Keratinocyte (primary cell): ENCODE results near the gene LHX3. TPM values are rescaled to one million over a fixed set of nuclear protein-coding genes. Genes with fewer than 3 reads are reported as not detected.

Experiments used
- DNase-seq: peaks from one replicate; pipeline ENCODE4 v3.0.0-alpha.2; 2011; ENCODE audit warnings: low read depth, missing footprints, low spot score
- FAIRE-seq: peaks from 2 replicates; lab custom pipeline; 2011; peaks lifted over from hg19 to GRCh38; lab: Jason Lieb, UNC
- H2AFZ ChIP-seq: 2 replicates; pipeline ENCODE4 v1.6.0; 2012; ENCODE audit warnings: low read length, control low read depth, inconsistent platforms; ENCODE audit not compliant: control insufficient read depth
- H3K27ac ChIP-seq: 2 replicates; pipeline ENCODE4 v1.5.1; 2011; ENCODE audit warnings: low read length; ENCODE audit not compliant: control insufficient read depth, insufficient read depth
- H3K27me3 ChIP-seq: 3 replicates; pipeline ENCODE4 v1.6.0; 2011; ENCODE audit warnings: low read length; ENCODE audit not compliant: control insufficient read depth, insufficient read depth; ENCODE audit errors: extremely low read depth
- H3K36me3 ChIP-seq, 2 experiments: 2 replicates in 1 of 2; 3 replicates in 1 of 2; pipeline ENCODE4 v1.5.1; 2011; ENCODE audit warnings: low read length in 2 of 2, mild to moderate bottlenecking in 1 of 2; ENCODE audit not compliant: control insufficient read depth in 2 of 2, insufficient read depth in 2 of 2; ENCODE audit errors: extremely low read depth in 1 of 2
- H3K4me1 ChIP-seq: 3 replicates; pipeline ENCODE4 v1.5.1; 2011; ENCODE audit warnings: low read length; ENCODE audit not compliant: control insufficient read depth, insufficient read depth; ENCODE audit errors: extremely low read depth
- H3K4me2 ChIP-seq: 3 replicates; pipeline ENCODE4 v1.6.0; 2011; ENCODE audit warnings: low read depth, low read length; ENCODE audit not compliant: control insufficient read depth, insufficient read depth; ENCODE audit errors: extremely low read depth
- H3K4me3 ChIP-seq, 3 experiments: fragments of 200-600 bp in 1 of 3; sonication (generic) in 1 of 3; 2 replicates in 2 of 3; 3 replicates in 1 of 3; pipeline ENCODE4 v1.5.1; 2011 to 2016; ENCODE audit warnings: low read length in 3 of 3, mild to moderate bottlenecking in 3 of 3, control low read depth in 2 of 3, inconsistent platforms in 1 of 3, low read depth in 1 of 3, mixed read lengths in 1 of 3, mixed run types in 1 of 3, moderate library complexity in 1 of 3; ENCODE audit not compliant: control insufficient read depth in 2 of 3, insufficient read depth in 2 of 3; ENCODE audit errors: extremely low read depth in 1 of 3
- H3K79me2 ChIP-seq: 2 replicates; pipeline ENCODE4 v1.6.0; 2012; ENCODE audit warnings: low read length; ENCODE audit not compliant: control insufficient read depth, insufficient read depth
- H3K9ac ChIP-seq: 3 replicates; pipeline ENCODE4 v1.6.0; 2011; ENCODE audit warnings: low read length; ENCODE audit not compliant: control insufficient read depth, insufficient read depth; ENCODE audit errors: extremely low read depth
- H3K9me1 ChIP-seq: 3 replicates; pipeline ENCODE4 v1.6.0; 2011; ENCODE audit warnings: low read length; ENCODE audit not compliant: control insufficient read depth, insufficient read depth; ENCODE audit errors: extremely low read depth
- H3K9me3 ChIP-seq: 2 replicates; pipeline ENCODE4 v1.5.1; 2012; ENCODE audit warnings: low read depth, low read length; ENCODE audit not compliant: control insufficient read depth
- H4K20me1 ChIP-seq: 3 replicates; pipeline ENCODE4 v1.6.0; 2011; ENCODE audit warnings: low read length; ENCODE audit not compliant: control insufficient read depth, insufficient read depth; ENCODE audit errors: extremely low read depth
- EZH2 ChIP-seq: IDR thresholded peaks from one replicate; pipeline ENCODE4 v1.6.1; 2012; ENCODE audit warnings: inconsistent platforms, mild to moderate bottlenecking, low read length, moderate library complexity
- dilution Hi-C: fragments of 300-500 bp; cut with MboI; formaldehyde crosslinking; loops from one replicate; pipeline ENCODE4 v1.7.0; 2020; ENCODE audit warnings: low sequenced_read_pairs; ENCODE audit not compliant: extremely low pct_ligation_motif_present
- polyA plus RNA-seq, 5 experiments: library from polyadenylated mRNA; depleted of rRNA in 3 of 5; stranded (reverse) in 3 of 5; stranded (forward) in 1 of 5; unstranded in 1 of 5; fragments of >200 nt; gene quantifications; 1 replicate in 1 of 5; 2 replicates in 3 of 5; 3 replicates in 1 of 5; pipeline versions ENCODE4 v1.2.1 to v1.2.3, GENCODE V29; 2011 to 2012; ENCODE audit warnings: missing spikeins in 2 of 5, low read depth in 1 of 5, low replicate concordance in 1 of 5
- TF ChIP-seq, protein P1 (sequence below), 3 experiments: IDR thresholded peaks in 1 of 3; conservative IDR thresholded peaks in 1 of 3; optimal IDR thresholded peaks in 1 of 3; 2 replicates in 2 of 3; 3 replicates in 1 of 3; pipeline versions ENCODE3 to v1.5.1; 2011; ENCODE audit warnings: low read length in 3 of 3, mild to moderate bottlenecking in 3 of 3, moderate library complexity in 2 of 3, control low read depth in 1 of 3, inconsistent platforms in 1 of 3; ENCODE audit not compliant: insufficient read depth in 2 of 3; ENCODE audit errors: extremely low read depth in 1 of 3

The LHX3 gene
- polyA plus RNA-seq, 1 donor (not counting 4 experiments of a cell fraction or from before 2014, with no cell fraction given): not detected

DNA sequence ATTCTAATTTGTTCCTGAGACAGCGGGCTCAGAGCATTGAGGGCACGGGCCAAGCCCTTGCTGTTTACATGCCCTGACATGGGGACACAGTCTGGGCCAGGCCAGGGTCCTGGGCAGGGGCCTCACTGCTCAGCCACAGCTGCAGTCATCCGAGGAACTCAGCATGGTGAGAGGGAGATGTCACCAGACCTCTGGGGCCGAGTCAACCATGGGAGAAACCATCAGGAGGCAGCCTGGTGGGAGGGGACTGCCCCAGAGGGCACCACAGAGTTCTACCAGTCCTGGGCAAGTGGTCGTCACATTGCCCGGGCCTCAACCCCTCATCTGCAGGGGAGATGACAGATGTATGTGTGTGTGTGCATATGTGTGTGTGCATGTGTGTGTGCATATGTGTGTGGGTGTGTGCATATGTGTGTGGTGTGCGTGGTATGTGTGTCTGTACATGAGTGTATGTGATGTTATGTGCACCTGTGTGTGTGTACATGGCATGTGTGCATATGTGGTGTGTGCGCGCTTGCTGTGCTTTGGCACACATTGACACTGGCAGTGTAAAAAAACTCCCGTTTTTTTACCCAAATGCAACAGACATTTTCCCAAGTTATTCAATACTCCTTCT is 43.8 kb downstream of the LHX3 start:
- no peak for TF ChIP-seq EZH2
- TF ChIP-seq, protein P1, sequence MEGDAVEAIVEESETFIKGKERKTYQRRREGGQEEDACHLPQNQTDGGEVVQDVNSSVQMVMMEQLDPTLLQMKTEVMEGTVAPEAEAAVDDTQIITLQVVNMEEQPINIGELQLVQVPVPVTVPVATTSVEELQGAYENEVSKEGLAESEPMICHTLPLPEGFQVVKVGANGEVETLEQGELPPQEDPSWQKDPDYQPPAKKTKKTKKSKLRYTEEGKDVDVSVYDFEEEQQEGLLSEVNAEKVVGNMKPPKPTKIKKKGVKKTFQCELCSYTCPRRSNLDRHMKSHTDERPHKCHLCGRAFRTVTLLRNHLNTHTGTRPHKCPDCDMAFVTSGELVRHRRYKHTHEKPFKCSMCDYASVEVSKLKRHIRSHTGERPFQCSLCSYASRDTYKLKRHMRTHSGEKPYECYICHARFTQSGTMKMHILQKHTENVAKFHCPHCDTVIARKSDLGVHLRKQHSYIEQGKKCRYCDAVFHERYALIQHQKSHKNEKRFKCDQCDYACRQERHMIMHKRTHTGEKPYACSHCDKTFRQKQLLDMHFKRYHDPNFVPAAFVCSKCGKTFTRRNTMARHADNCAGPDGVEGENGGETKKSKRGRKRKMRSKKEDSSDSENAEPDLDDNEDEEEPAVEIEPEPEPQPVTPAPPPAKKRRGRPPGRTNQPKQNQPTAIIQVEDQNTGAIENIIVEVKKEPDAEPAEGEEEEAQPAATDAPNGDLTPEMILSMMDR (optimal IDR thresholded peaks at IDR 0.05 in 1 of 3, IDR thresholded peaks at IDR 0.05 in 1 of 3, conservative IDR thresholded peaks at IDR 0.05 in 1 of 3; ENCODE audit: extremely low read depth in 1 of 3, insufficient read depth in 2 of 3, low read length in 3 of 3): no peak

DNA sequence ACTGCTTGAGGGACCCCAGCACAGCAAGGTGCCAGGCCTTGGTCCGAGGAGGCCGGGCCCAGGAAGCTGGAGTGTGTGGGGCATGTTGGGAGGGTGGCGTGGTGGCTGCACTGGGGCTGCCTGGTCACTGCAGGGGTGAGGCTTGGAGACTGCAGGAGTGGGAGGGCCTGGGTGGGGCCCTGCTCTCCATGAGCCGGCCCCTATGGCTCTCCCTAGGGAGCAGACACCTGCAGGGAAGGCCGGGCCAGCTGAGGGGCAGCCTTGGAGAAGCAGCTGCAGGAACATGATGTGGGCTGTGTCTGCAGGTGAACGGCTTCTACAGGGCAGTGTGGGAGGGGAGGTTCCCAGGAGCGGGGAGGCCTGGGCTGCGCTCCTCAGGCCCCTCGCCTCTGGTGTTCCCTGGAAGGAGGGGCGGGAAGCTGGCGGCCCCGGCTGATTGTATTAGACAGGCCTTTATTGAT is 44.5 kb downstream of the LHX3 start:
- Histone ChIP-seq H3K27me3 (peaks cover 21% of the 10 kb centered on the region), H4K20me1 (no peaks in the 10 kb centered on the region), H3K4me2 (no peak overlapping the region), H3K36me3 (no peaks in the 10 kb centered on the region), H3K4me1 (no peaks in the 10 kb centered on the region), H3K9me1 (no peaks in the 10 kb centered on the region), H3K27ac (no peak overlapping the region), H3K79me2 (no peaks in the 10 kb centered on the region), H3K9ac (no peak overlapping the region), H3K9me3 (no peaks in the 10 kb centered on the region), H2AFZ (no peak overlapping the region), H3K4me3 (no peak overlapping the region)
- DNase-seq (no peak), FAIRE-seq (no peak)
- dilution Hi-C loops: no loop called here
- TF ChIP-seq, protein P1 (optimal IDR thresholded peaks at IDR 0.05 in 1 of 3, IDR thresholded peaks at IDR 0.05 in 1 of 3, conservative IDR thresholded peaks at IDR 0.05 in 1 of 3; ENCODE audit: extremely low read depth in 1 of 3, insufficient read depth in 2 of 3, low read length in 3 of 3): no peak
- no peak for TF ChIP-seq EZH2

More for the DNA sequence above, 43.8 kb downstream of the LHX3 start:
- no peak overlapping the region for H3K27ac ChIP-seq
- no peaks in the 10 kb centered on the region for H3K36me3 ChIP-seq
- no peaks in the 10 kb centered on the region for H4K20me1 ChIP-seq
- H3K4me2 ChIP-seq: no peak overlapping the region
- FAIRE-seq (no peak), DNase-seq (no peak)
- no peak overlapping the region for H2AFZ ChIP-seq
- H3K27me3 ChIP-seq: peaks cover 14% of the 10 kb centered on the region
- dilution Hi-C loops: no loop called here
- H3K9ac ChIP-seq: no peak overlapping the region
- H3K9me1 ChIP-seq: no peaks in the 10 kb centered on the region
- no peaks in the 10 kb centered on the region for H3K79me2 ChIP-seq
- no peak overlapping the region for H3K4me3 ChIP-seq
- no peaks in the 10 kb centered on the region for H3K9me3 ChIP-seq
- no peaks in the 10 kb centered on the region for H3K4me1 ChIP-seq
